IMR-90 (cell line): ENCODE results near the gene DCN. TPM values are rescaled to one million over a fixed set of nuclear protein-coding genes. Genes with fewer than 3 reads are reported as not detected.
A peak's percentile ranks its signal among the peaks of the same experiment; 100 is the strongest.

Experiments
- ATAC-seq: fragments of 200-7000 bp; cut with Tn5 transposase; 2 replicates; pipeline ENCODE4 v1.9.1; 2020; ENCODE audit warnings: low read depth, mild to moderate bottlenecking, moderate library complexity
- BruUV-seq: library from RNA; stranded (reverse); fragments of 400-500 nt; replicated peaks from 2 replicates; lab custom pipeline; 2021; lab: Mats Ljungman, UMichigan
- CTCF ChIA-PET: fragments of 300-600 bp; formaldehyde crosslinking; extraction: SDS; loops from one replicate; lab custom pipeline; 2021; ENCODE audit warnings: antibody characterized with exemption; lab: Yijun Ruan, JAX
- POLR2A ChIA-PET: fragments of 300-600 bp; sonication (Branson Sonifier 250); formaldehyde crosslinking; loops from one replicate; lab custom pipeline; 2022; ENCODE audit warnings: antibody characterized with exemption; ENCODE audit not compliant: unreplicated experiment; lab: Charles Lee
- DNase-seq: peaks from one replicate; pipeline ENCODE4 v3.0.0; 2013
- H2AFZ ChIP-seq: replicated peaks from 2 replicates; pipeline ENCODE3; 2013; ENCODE audit warnings: low read length, mild to moderate bottlenecking; ENCODE audit not compliant: poor library complexity
- H2AK5ac ChIP-seq: 2 replicates; pipeline ENCODE4 v1.6.1; 2013; ENCODE audit warnings: low read depth, low read length, inconsistent platforms
- H2AK9ac ChIP-seq: replicated peaks from 2 replicates; pipeline ENCODE3; 2013; ENCODE audit warnings: mild to moderate bottlenecking, low read depth, low read length, moderate library complexity; ENCODE audit not compliant: poor library complexity
- H2BK120ac ChIP-seq: 2 replicates; pipeline ENCODE4 v1.6.1; 2013; ENCODE audit warnings: low read depth, low read length, inconsistent platforms
- H2BK15ac ChIP-seq: 3 replicates; pipeline ENCODE4 v1.6.1; 2013; ENCODE audit warnings: low read depth, low read length, inconsistent platforms
- H2BK20ac ChIP-seq: 2 replicates; pipeline ENCODE4 v1.6.1; 2013; ENCODE audit warnings: low read depth, mild to moderate bottlenecking, inconsistent platforms, low read length, moderate library complexity
- H2BK5ac ChIP-seq: 2 replicates; pipeline ENCODE4 v1.6.1; 2013; ENCODE audit warnings: mild to moderate bottlenecking, low read depth, low read length, inconsistent platforms; ENCODE audit not compliant: poor library complexity, severe bottlenecking
- H3K14ac ChIP-seq: replicated peaks from 2 replicates; pipeline ENCODE4 v1.6.1; 2013; ENCODE audit warnings: low read depth, low read length, inconsistent platforms
- H3K18ac ChIP-seq: 2 replicates; pipeline ENCODE4 v1.6.1; 2013; ENCODE audit warnings: low read depth, low read length, control low read depth
- H3K23ac ChIP-seq: 2 replicates; pipeline ENCODE4 v1.6.1; 2013; ENCODE audit warnings: low read depth, low read length, inconsistent platforms
- H3K27ac ChIP-seq: 2 replicates; pipeline ENCODE4 v1.5.1; 2013; ENCODE audit warnings: mild to moderate bottlenecking, control low read depth, low read length; ENCODE audit not compliant: insufficient read depth
- H3K27me3 ChIP-seq: 2 replicates; pipeline ENCODE4 v1.6.1; 2013; ENCODE audit warnings: low read length; ENCODE audit not compliant: control insufficient read depth, insufficient read depth
- H3K36me3 ChIP-seq: 2 replicates; pipeline ENCODE4 v1.6.1; 2013; ENCODE audit warnings: low read length, mixed read lengths; ENCODE audit not compliant: control insufficient read depth, insufficient read depth
- H3K4ac ChIP-seq: 2 replicates; pipeline ENCODE4 v1.6.1; 2013; ENCODE audit warnings: low read depth, low read length, inconsistent platforms
- H3K4me1 ChIP-seq: 2 replicates; pipeline ENCODE4 v1.6.1; 2013; ENCODE audit warnings: low read length, mixed read lengths; ENCODE audit not compliant: control insufficient read depth, insufficient read depth
- H3K4me2 ChIP-seq: 2 replicates; pipeline ENCODE4 v1.6.1; 2013; ENCODE audit warnings: low read depth, mild to moderate bottlenecking, control low read depth, low read length, moderate library complexity
- H3K4me3 ChIP-seq: 2 replicates; pipeline ENCODE4 v1.5.1; 2013; ENCODE audit warnings: low read depth, mild to moderate bottlenecking, control low read depth, low read length, moderate library complexity; ENCODE audit not compliant: insufficient read depth
- H3K56ac ChIP-seq: 2 replicates; pipeline ENCODE4 v1.6.1; 2013; ENCODE audit warnings: low read length, inconsistent platforms; ENCODE audit not compliant: insufficient read depth; ENCODE audit errors: extremely low read depth
- H3K79me1 ChIP-seq, 2 experiments: 2 replicates each; pipeline ENCODE4 v1.6.1; 2013; ENCODE audit warnings: low read length in 2 of 2, inconsistent platforms in 1 of 2, low read depth in 1 of 2
- H3K9ac ChIP-seq: 2 replicates; pipeline ENCODE4 v1.6.1; 2013; ENCODE audit warnings: low read depth, low read length, control low read depth
- H3K9me1 ChIP-seq: 2 replicates; pipeline ENCODE4 v1.6.1; 2013; ENCODE audit warnings: low read length, inconsistent platforms; ENCODE audit not compliant: insufficient read depth
- H3K9me3 ChIP-seq: 2 replicates; pipeline ENCODE4 v1.6.1; 2013; ENCODE audit warnings: low read length; ENCODE audit not compliant: control insufficient read depth, insufficient read depth
- H4K20me1 ChIP-seq: 2 replicates; pipeline ENCODE4 v1.6.1; 2013; ENCODE audit warnings: low read length, inconsistent platforms; ENCODE audit not compliant: insufficient read depth
- H4K5ac ChIP-seq: 2 replicates; pipeline ENCODE4 v1.6.1; 2013; ENCODE audit warnings: mild to moderate bottlenecking, low read depth, low read length, control low read depth
- H4K8ac ChIP-seq, 2 experiments: 2 replicates each; pipeline ENCODE4 v1.6.1; 2013; ENCODE audit warnings: low read depth in 2 of 2, low read length in 2 of 2, control low read depth in 1 of 2, inconsistent platforms in 1 of 2
- H4K91ac ChIP-seq: 2 replicates; pipeline ENCODE4 v1.6.1; 2013; ENCODE audit warnings: low read depth, low read length, inconsistent platforms; ENCODE audit not compliant: insufficient read depth
- BHLHE40 ChIP-seq: fragments of 150-350 bp; IDR thresholded peaks from 2 replicates; pipeline ENCODE4 v1.6.1; 2016; ENCODE audit warnings: mild to moderate bottlenecking, low read depth, low read length
- CEBPB ChIP-seq: IDR thresholded peaks from 2 replicates; pipeline ENCODE4 v1.6.1; 2012; ENCODE audit warnings: low read depth, low read length, improper control_type of control experiment
- CHD1 ChIP-seq: IDR thresholded peaks from 2 replicates; pipeline ENCODE4 v1.6.1; 2012; ENCODE audit warnings: low read depth, low read length, improper control_type of control experiment
- CTCF ChIP-seq: conservative IDR thresholded peaks from 2 replicates; pipeline ENCODE4 v1.5.1; 2012; ENCODE audit warnings: mild to moderate bottlenecking, low read depth, low read length, improper control_type of control experiment
- ELK1 ChIP-seq: fragments of 150-350 bp; IDR thresholded peaks from 2 replicates; pipeline ENCODE4 v1.6.1; 2016; ENCODE audit warnings: low read depth, mild to moderate bottlenecking, low read length, moderate library complexity, borderline replicate concordance
- MAFK ChIP-seq: IDR thresholded peaks from 2 replicates; pipeline ENCODE4 v1.6.1; 2012; ENCODE audit warnings: low read depth, low read length, improper control_type of control experiment
- MAZ ChIP-seq: IDR thresholded peaks from 2 replicates; pipeline ENCODE4 v1.6.1; 2012; ENCODE audit warnings: low read depth, mild to moderate bottlenecking, low read length, improper control_type of control experiment, moderate library complexity, borderline replicate concordance
- MXI1 ChIP-seq: IDR thresholded peaks from 2 replicates; pipeline ENCODE4 v1.6.1; 2012; ENCODE audit warnings: low read depth, mild to moderate bottlenecking, low read length, moderate library complexity, borderline replicate concordance
- NFE2L2 ChIP-seq: fragments of 150-350 bp; IDR thresholded peaks from 2 replicates; pipeline ENCODE4 v1.6.1; 2016; ENCODE audit warnings: low read depth, mild to moderate bottlenecking, low read length
- POLR2A ChIP-seq: IDR thresholded peaks from 2 replicates; pipeline ENCODE4 v1.6.1; 2012; ENCODE audit warnings: mild to moderate bottlenecking, low read depth, low read length
- RAD21 ChIP-seq: IDR thresholded peaks from 2 replicates; pipeline ENCODE4 v1.6.1; 2012; ENCODE audit warnings: low read length, improper control_type of control experiment
- RCOR1 ChIP-seq: IDR thresholded peaks from 2 replicates; pipeline ENCODE4 v1.6.1; 2012; ENCODE audit warnings: mild to moderate bottlenecking, low read length, improper control_type of control experiment; ENCODE audit not compliant: insufficient replicate concordance
- SMC3 ChIP-seq: fragments of 150-350 bp; IDR thresholded peaks from 2 replicates; pipeline ENCODE4 v1.6.1; 2016; ENCODE audit warnings: low read depth, mild to moderate bottlenecking, antibody characterized with exemption, low read length, moderate library complexity
- WGBS, 2 experiments: methylation state at CpG; one replicate each; pipeline versions ENCODE4 v1.1.5 to v1.1.7; 2013; ENCODE audit warnings: missing lambda C conversion rate in 2 of 2; ENCODE audit not compliant: insufficient read length in 1 of 2; ENCODE audit errors: extremely low coverage in 2 of 2; 5-methylcytosine and 5-hydroxymethylcytosine counted together
- dilution Hi-C: fragments of 300-500 bp; cut with HindIII; formaldehyde crosslinking; loops from one replicate; pipeline ENCODE4 v1.14.3; 2018; ENCODE audit warnings: low sequenced_read_pairs; ENCODE audit not compliant: unreplicated experiment
- in situ Hi-C: fragments of 300-500 bp; cut with MboI; formaldehyde crosslinking; loops from 3 replicates; pipeline ENCODE4 v1.14.3; 2019; ENCODE audit warnings: low sequenced_read_pairs, inconsistent platforms, mixed read lengths
- intact Hi-C: fragments of 100-400 bp; cut with micrococcal nuclease; formaldehyde crosslinking; loops from 2 replicates; pipeline ENCODE4 v1.10.0; 2022
- polyA plus RNA-seq, 3 experiments: library from polyadenylated mRNA; depleted of rRNA; stranded (reverse); fragments of >200 nt; gene quantifications; 2 replicates each; pipeline ENCODE4 v1.2.3, GENCODE V29; 2012; ENCODE audit warnings: low replicate concordance in 1 of 3
- total RNA-seq: library from RNA; depleted of rRNA; stranded (reverse); fragments of >200 nt; gene quantifications from 2 replicates; pipeline ENCODE4 v1.2.3, GENCODE V29; 2012
- TF ChIP-seq, protein P1 (sequence below): fragments of 150-350 bp; IDR thresholded peaks from 2 replicates; pipeline ENCODE4 v1.6.1; 2017; ENCODE audit warnings: mild to moderate bottlenecking, antibody characterized with exemption, low read length, low read depth

The DCN gene
- total and polyA plus RNA-seq, 2 of the 4 experiments (the other 2 are of a cell fraction), result 241 to 965 TPM

- H3K27me3 ChIP-seq, result no peaks in the 10 kb centered on the region
- POLR2A ChIA-PET, result no interaction called here
- H2AK5ac ChIP-seq, result no peak overlapping the region
- no peak overlapping the region for H4K8ac ChIP-seq
- H3K4me2 ChIP-seq, result no peak overlapping the region; the same call in 1 of the 2 replicates
- peak overlapping the region; percentile 57; the same call in 1 of the 2 replicates for H3K27ac ChIP-seq
- intact Hi-C loops, result no loop called here
- H2AFZ ChIP-seq, result no peak overlapping the region
- DNase-seq (no peak), ATAC-seq (no peak)
- no peak overlapping the region for H3K9ac ChIP-seq
- dilution Hi-C loops, result no loop called here
- 0 out of 2 replicates have a peak overlapping the region, but pooled peaks have one; percentile 7 for H3K23ac ChIP-seq
- H3K4ac ChIP-seq, result no peak overlapping the region
- H3K36me3 ChIP-seq, result peaks cover 58% of the 10 kb centered on the region
- in situ Hi-C loops, result no loop called here
- H2AK9ac ChIP-seq, result no peak overlapping the region
- no peak overlapping the region for H3K4me3 ChIP-seq
- H3K14ac ChIP-seq, result peak overlapping the region; percentile 14; the same call in 1 of the 2 replicates
- no peak overlapping the region for H4K5ac ChIP-seq
- BruUV-seq, result no TSS peak
- H3K4me1 ChIP-seq, result peaks cover 6% of the 10 kb centered on the region
- H2BK20ac ChIP-seq, result no peak overlapping the region
- no peak for TF ChIP-seq SMC3
- no peak for TF ChIP-seq RCOR1
- TF ChIP-seq RAD21, result no peak
- no peak for TF ChIP-seq POLR2A
- no peak for TF ChIP-seq CHD1
- TF ChIP-seq BHLHE40, result no peak
- TF ChIP-seq CTCF, result no peak
- no peak for TF ChIP-seq MAZ
- no peak for TF ChIP-seq ELK1
- TF ChIP-seq NFE2L2, result no peak
- no peak for TF ChIP-seq CEBPB
- TF ChIP-seq MAFK, result no peak
- TF ChIP-seq MXI1, result no peak
- TF ChIP-seq, protein P1, sequence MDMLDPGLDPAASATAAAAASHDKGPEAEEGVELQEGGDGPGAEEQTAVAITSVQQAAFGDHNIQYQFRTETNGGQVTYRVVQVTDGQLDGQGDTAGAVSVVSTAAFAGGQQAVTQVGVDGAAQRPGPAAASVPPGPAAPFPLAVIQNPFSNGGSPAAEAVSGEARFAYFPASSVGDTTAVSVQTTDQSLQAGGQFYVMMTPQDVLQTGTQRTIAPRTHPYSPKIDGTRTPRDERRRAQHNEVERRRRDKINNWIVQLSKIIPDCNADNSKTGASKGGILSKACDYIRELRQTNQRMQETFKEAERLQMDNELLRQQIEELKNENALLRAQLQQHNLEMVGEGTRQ, result no peak
- WGBS, 2 experiments, result 100% methylated on average over 1 of the region's 2 CpGs; no CpG with 5 or more reads in 1 of the 2 experiments
- H2BK15ac ChIP-seq, result no peak overlapping the region
- H3K18ac ChIP-seq, result no peak overlapping the region
- peaks cover 5% of the 10 kb centered on the region for H3K9me1 ChIP-seq
- H3K9me3 ChIP-seq, result peaks cover 6% of the 10 kb centered on the region
- H3K79me1 ChIP-seq, result peaks cover 17 to 43% of the 10 kb centered on the region in 2 experiments
- H3K56ac ChIP-seq, result no peak overlapping the region; the same call in 1 of the 2 replicates
- CTCF ChIA-PET, result no interaction called here
- H2BK120ac ChIP-seq, result no peak overlapping the region
- H4K20me1 ChIP-seq, result peaks cover 9% of the 10 kb centered on the region; the same call in 1 of the 2 replicates
- H4K91ac ChIP-seq, result no peak overlapping the region
- no peak overlapping the region for H2BK5ac ChIP-seq
Measured at GRCh38 chr12:91171476-91171875, 11.1 kb downstream of the DCN start.
